GM21528 (cell line): ENCODE results near the gene SNCB.

ENCODE experiments used
- ATAC-seq: cut with Tn5 transposase; IDR thresholded peaks from one replicate; pipeline ENCODE4 v1.9.1; 2021; ENCODE audit warnings: mild to moderate bottlenecking, moderate library complexity; ENCODE audit not compliant: unreplicated experiment, low FRiP score

SNCB gene

GRCh38 chr5:176661676-176662075 lies 31.3 kb upstream of the SNCB start:
- ATAC-seq: no peak

DNA sequence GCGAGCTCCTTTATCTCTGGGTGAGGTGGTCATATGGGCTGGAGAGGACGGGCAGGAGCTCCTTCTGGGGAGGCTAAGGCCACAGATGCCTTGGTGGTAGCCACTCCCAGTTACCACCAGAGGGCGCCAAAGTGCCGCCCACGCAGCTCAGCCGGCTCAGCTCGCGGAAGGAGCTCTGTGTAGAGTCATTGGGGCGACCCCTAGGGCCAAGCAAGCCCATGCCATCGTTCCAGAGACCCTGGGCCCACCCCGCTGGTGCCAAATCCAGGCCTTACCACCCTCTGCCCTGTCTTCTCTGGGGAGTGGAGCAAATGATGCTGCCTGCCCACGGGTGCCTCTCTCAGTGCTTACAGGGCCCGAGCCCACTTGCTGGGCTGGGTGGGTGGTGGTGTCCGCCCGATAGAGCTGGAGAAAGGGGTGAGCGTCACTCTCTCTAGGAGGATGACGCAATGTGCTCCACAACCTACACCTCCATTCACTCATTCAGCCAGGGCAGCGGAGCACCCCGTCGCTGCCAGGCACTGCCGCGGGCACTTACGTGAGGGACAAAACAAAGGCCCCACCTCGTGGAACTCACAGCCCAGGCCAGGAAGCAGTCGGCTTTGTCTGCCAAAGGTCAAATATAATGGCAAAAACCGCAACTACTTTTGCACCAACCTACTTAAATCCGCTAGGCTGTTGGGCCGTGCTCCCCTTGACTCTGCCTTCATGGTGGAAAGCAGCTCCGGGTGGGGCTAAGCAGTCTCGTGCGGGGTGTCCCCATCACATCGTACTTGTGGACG lies 30.7 kb upstream of the SNCB start:
- ATAC-seq: peak; percentile 63

DNA sequence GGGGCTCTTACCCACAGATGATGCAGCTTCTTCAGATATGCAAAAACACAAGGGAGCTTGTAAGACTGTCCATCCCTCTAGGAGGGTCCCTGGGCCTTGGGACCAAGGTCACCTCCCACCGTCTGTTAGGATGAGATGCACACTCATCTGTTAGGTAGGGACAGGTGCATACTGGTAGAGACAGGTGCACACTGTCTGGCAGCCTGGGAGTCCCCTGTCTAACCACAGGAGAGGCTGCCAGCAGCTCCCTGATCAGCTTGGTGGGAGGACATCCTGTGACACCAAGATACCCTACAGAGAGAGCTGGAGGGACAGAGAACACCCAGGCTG lies 30.2 kb upstream of the SNCB start:
- peak; percentile 40 for ATAC-seq

GRCh38 chr5:176659860-176660461 lies 29.6 kb upstream of the SNCB start:
- no peak for ATAC-seq

DNA sequence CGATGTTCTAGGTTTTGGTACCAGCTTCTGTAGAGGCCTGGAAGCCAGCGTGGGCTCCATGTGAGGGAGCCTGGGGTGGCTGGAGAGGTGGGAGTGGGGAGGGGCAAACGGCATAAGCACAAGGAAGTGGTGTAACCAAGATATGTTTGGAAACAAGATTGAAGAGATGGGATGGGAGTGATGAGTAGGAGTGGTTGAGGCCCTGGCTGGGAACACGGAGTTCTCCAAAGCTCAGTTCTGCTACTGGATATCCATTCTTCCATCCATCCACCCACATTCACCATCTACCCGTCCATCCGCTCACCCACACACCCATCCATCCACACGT lies 29.1 kb upstream of the SNCB start:
- ATAC-seq: no peak

DNA sequence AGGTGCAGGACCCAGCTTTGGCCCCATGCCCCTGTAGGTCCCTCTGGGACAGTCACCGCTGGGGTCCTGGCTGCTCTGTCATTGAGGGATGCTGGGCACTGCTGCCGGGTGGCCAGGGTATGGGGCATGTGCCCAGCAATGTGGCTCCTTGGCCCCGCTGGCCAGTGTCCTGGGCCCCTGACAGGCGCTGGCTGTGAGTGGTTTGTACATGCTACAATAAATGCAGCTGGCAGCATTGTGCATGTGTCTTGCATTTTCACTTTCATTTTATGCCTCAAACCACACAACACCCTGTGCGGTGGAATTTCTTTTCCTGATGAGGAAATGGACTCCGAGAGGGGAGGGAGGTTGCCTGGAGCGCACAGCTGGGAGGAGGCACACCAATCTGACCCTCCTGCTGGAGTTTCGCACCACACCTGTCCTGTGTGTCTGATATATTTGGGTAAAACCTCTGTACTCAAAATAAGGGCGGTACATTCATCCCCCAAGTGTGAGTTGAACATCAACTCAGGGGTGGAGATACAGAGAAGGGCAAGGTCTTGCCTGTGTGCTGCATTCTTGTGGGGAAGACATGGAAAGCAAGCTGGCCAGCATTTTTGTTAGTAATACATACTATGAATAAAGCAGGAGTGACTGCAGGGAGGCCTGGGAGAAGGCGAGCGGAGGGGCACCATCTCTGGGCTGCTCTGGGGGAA lies 28.6 kb upstream of the SNCB start:
- no peak for ATAC-seq

GRCh38 chr5:176658007-176658599 lies 27.8 kb upstream of the SNCB start:
- no peak for ATAC-seq

GRCh38 chr5:176656467-176656990 lies 26.2 kb upstream of the SNCB start:
- ATAC-seq: no peak

DNA sequence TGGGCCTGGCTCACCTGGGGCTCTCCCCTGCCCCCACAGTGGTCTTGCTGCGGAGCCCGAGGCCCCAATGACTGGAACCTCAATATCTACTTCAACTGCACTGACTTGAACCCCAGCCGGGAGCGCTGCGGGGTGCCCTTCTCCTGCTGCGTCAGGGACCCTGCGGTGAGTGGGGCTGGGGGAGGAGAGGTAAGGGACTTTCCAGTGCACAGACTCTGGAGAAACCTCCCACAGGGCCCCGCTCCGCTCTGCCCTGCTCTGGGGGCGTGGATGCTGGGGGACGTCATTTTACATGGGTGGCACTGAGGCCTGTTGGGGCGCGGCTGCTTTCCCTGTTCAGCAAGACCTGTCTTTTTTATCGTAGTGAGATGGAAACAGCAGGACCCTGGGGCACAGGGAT lies 24.5 kb upstream of the SNCB start:
- no peak for ATAC-seq

GRCh38 chr5:176653401-176654385 lies 23.4 kb upstream of the SNCB start:
- ATAC-seq: no peak

DNA sequence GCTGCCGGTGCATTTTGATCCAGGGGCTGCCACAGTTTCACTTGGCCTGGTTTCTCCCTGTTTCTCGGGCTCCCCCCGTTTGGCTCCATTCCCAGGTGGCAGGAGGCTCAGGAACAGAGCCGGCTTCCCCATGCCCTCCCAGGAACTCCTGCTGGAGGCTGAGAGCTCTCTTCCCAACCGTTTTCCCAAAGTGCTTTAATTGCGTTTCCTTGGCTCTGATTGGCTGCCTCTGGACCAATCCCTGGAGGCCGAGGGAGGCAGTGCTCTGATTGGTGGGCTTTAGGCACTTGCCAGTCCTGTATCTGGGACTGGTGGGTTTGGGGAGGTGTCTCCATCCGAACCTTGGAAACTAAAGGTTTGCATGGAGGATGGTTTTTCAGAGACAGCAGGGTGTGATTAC lies 21.8 kb upstream of the SNCB start:
- ATAC-seq: no peak

DNA sequence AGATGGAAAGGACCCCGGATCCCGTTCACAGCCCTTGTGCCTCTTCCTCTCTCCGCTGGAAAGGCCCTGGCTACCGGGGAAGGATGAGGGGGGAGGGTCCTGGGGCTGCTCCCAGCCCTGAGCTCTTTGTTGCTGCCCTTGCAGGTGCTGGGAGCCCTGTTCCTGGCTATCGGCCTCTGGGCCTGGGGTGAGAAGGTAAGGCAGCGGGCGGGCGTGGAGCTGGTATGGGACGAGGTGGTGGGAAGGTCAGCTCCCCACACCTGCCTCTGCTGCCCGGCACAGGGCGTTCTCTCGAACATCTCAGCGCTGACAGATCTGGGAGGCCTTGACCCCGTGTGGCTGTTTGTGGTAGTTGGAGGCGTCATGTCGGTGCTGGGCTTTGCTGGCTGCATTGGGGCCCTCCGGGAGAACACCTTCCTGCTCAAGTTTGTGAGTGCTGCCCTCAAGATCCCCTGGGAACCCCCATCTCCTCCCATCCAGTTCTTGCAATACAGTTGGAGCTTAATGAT lies 21.2 kb upstream of the SNCB start:
- no peak for ATAC-seq

GRCh38 chr5:176650354-176650884 lies 20.1 kb upstream of the SNCB start:
- no peak for ATAC-seq

DNA sequence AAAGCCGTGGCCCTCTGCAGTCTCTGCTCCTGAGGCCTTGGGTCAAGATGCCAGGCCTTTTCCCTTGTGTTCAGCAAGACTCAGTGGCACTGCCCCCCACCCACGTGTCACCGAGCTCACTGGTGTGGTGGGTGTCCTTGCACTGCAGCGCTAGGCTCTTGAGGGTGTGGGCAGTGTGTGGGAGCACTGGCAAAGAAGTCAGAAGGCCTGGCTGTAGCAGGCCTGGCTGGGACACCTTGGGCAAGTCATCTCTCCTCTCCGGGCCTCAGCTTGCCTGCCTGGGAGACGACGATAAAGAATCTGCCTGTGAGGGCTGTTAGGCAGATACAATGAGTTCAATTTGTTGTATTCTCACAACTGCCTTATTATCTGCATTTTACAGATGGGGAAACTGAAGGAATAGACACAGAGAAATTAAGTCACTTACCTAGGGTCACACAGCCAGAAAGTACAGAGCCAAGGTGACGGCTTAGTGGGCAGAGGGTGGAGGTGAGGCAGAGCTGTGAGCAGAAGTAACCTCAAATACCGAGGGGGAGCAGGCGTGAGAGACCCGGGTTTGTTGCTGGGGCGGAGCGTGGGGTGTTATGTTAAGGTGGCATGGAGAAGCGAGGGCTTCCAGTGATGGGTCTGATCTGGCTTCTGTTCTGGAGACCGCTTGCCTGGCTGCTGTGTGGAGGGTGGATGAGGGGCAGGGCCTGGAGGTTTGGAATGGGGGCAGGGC lies 18.3 kb upstream of the SNCB start:
- no peak for ATAC-seq

GRCh38 chr5:176647843-176648473 lies 17.6 kb upstream of the SNCB start:
- no peak for ATAC-seq

DNA sequence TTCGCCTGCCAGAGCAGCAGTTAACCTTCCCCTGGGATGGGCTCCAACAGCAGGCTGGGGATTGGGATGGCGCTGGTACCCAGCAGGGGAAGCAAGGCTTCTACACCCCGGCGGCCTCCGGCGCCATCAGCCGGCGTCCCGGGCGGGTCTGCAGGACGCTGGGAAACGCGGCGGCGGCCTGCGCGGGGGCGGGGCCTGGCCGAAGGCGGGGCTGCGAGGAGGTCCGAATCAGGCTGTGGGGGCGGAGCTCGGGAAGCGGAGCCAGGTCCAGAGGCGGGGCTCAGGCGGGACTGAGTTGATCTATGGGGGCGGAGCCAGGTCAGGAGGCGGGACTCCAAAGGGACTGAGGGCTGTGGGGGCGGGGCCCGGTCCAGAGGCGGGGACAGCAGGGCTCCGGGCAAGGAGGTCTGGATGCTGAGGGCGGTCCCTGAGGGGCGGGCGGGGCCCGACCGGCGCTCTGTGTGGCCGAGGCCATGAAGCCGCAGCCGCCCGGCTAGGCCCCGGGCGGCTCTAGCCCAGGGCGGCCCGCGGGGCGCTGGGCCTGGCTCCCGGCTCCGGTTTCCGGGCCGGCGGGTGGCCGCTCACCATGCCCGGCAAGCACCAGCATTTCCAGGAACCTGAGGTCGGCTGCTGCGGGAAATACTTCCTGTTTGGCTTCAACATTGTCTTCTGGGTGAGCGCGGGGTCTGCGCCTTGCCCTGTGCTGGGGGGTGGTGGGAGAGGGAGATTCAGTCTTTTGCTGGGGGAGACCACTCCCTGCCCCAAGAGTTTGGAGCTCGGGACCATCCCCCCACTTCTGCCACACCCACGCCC lies 16.9 kb upstream of the SNCB start, which contains the start of gene TSPAN17:
TSPAN17 (plus strand) TSS at position 455 of the 813 bp plus-strand sequence; CDS start at position 587, 132 bp downstream.
- ATAC-seq: peak; percentile 96

GRCh38 chr5:176646707-176647029 lies 16.3 kb upstream of the SNCB start:
- peak; percentile 2 for ATAC-seq
